GM21367 (cell line): Measurements from ENCODE around the gene CAND1.

Experiments
- ATAC-seq: cut with Tn5 transposase; IDR thresholded peaks from one replicate; pipeline ENCODE4 v1.9.1; 2021; ENCODE audit not compliant: unreplicated experiment

The CAND1 gene

DNA sequence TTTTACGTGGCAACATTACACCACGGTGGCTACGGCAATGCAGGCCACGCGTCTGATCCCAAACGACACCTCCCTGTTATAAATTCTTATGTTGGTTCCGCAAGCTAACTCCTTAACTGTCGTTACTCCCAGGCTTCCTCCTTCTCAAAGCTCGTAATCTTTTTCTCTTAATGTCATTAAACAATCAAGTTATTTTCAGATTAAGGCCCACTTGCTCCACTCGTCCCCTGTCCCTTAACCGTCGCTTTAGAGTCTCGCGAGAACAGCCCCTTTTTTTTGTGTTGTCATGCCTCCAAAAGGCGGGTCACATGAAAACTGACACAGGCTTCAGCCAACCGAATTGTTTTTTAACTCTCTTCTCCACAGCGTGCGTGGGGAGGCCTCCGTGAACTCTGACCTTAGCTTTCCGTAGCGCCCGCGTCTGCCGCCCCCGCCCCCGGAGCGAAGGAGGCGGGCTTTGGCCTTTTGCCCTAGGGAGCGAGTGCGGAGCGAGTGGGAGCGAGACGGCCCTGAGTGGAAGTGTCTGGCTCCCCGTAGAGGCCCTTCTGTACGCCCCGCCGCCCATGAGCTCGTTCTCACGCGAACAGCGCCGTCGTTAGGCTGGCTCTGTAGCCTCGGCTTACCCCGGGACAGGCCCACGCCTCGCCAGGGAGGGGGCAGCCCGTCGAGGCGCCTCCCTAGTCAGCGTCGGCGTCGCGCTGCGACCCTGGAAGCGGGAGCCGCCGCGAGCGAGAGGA is at the start of gene CAND1:
CAND1 (plus strand) TSS at position 463 of the 737 bp plus-strand sequence. CDS start 360 bp downstream, outside the sequence.
- peak; percentile 73 for ATAC-seq

DNA sequence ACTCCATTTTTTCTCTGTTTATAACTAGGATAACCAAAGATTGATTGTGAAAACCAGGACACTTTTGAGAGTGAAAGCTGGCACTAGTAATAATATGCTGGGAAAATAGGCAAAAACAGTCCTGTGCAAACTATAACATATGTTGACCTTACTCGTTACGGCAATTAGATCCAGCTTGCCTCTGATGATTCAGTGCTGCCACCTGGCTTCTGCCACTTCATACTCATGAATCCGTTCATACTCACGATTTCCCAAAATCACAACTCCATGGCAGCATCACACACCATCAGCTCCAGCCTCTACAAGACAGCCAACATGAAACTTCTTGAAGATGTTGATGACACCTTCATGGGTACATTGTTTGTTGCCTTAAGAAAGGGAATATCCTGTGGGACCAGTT is 49.1 kb upstream of the CAND1 start:
- ATAC-seq = no peak

DNA sequence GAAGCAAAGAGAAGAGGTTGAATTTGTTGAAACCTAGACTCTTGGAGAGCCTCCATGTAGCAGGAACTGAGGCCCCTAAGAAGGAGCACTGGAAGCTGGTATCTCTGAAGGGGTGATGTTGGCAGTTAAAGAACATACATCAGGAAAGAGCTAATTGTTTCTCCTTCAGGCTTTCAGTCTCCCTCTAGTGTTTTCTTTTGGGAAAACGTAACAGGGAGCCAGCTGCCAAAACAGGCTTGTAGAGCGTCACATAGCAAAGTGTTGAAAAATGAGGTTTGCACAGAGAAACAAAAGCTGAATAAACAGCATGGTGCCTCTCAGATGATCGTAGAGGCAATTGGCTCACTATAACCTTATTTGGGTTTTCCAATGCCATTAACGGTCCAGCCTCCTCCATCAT is 46.9 kb upstream of the CAND1 start:
- no peak for ATAC-seq

DNA sequence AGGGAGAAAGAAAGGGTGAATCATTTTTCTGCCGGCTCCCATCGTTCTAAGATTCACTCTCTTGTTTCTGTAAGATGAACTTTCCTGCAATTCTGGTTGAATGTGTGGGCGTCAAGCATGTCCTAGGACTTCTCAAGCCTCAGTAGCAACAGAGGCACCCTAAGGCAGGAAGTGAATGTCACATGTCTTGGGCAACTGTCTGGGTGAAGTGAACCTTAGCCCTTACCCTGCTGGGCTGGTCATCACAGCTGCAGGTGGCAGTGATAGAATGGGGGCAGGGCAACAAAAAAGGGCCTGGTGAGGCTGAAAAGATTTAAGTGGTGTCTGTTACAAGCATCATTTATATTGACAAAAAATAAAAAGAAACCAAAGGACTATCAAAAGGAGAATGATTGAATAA is 45.9 kb upstream of the CAND1 start:
- ATAC-seq = no peak

DNA sequence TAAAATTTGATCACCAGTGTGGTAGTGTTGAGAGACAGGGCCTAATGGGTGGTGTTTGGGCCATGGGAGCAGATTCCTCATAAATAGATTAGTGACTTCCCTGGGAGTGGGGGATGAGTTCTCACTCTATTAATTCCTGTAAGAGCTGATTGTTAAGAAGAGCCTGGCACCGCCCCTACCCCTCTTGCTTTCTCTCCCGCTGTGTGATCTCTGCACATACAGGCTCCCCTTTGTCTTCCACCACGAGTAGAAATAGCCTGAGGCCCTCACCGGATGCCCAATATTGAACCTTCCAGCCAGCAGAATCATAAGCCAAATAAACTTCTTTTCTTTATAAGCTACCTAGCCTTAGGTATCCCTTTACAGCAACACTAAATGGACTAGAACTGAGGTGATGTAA is 31.9 kb upstream of the CAND1 start:
- no peak for ATAC-seq

DNA sequence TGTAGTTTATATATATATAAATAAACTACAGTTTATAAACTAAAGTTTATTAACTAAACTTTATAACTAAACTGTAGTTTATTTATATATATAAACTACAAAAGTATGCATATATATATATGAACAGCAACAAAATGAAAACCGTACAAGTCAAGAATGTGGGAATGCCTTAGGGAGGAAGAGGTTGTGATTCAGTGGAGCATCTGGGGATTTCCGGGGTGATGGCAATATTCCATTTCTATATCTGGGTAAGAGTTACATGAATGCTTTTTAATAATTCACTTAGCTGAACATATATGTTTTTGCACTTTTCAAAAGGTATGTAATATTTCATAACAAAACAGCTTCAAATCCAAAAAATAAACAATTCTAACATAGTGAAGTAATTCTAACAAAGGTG is 30.1 kb upstream of the CAND1 start:
- ATAC-seq = no peak

DNA sequence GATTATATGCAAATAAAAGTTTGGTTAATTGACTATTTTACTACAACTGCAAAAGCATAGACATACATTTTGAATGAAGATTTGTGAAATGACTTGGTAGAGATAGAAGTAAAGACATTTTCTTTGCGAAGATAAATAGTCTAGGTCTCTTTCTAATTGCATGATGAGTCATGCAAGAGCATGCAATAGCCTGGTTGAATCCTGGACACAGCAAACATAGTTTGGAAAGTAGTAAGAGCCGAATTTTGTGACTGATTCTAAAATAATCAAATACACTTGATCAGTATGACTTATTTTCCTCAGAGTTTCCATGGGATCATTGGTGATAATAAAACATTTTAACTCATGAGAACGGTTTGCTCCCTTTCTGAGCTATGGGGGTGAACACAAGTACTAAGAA is 27.7 kb upstream of the CAND1 start:
- no peak for ATAC-seq

DNA sequence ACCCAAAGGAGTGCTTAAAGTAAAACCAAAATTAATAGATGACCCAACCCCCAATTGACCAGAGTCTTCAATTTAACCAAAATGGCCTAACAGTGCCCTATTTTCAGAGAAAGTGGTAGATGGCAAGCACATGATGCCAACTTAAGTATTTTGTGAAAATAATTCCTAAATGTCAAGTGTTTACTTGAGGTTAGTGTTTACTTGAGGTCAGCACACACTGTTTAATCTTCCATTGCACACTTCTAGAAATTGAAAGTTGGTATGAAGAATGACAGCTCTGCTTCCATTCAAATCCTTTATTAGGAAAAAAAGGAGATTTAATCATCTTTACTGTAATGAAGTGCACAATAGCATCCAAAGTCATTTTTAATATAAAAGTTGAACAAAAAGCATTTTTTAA is 25.9 kb upstream of the CAND1 start:
- no peak for ATAC-seq

DNA sequence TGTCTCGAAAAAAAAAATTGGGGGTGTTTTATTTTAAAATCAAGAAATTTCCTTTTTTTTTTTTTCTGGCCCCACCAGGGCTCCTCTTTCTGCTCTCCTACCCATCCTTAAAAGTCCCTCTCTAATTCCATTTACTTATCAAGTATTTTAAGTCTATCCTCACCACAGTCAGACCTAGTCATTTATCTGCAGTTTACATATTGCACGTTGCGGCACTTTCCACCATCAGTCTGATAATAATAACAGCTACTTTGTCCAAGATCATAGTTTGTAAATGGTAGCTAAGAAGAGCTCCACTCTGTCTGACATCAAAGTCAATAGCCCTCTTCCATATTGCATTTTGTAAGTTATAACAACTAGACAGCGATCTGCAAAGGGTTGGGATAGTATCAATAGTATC is 23.6 kb upstream of the CAND1 start:
- ATAC-seq = no peak

DNA sequence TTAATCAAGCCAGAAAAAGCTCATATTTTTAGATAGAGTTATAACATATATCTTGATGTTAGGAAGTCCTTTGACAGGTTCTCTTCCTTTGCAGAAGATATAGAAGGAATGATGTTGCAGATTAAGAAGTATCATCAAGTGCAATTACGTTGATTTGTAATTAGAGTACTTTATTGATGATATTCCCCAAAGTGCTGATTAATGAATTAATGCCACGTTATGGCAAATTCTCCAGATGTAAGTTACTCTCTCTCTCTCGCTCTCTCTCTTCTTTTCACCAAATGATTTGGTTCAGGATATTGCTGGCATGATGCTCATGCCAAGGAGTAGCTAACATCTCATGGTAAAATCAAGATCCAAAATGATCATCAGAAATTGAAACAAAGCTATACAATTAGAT is 18.1 kb upstream of the CAND1 start:
- no peak for ATAC-seq

DNA sequence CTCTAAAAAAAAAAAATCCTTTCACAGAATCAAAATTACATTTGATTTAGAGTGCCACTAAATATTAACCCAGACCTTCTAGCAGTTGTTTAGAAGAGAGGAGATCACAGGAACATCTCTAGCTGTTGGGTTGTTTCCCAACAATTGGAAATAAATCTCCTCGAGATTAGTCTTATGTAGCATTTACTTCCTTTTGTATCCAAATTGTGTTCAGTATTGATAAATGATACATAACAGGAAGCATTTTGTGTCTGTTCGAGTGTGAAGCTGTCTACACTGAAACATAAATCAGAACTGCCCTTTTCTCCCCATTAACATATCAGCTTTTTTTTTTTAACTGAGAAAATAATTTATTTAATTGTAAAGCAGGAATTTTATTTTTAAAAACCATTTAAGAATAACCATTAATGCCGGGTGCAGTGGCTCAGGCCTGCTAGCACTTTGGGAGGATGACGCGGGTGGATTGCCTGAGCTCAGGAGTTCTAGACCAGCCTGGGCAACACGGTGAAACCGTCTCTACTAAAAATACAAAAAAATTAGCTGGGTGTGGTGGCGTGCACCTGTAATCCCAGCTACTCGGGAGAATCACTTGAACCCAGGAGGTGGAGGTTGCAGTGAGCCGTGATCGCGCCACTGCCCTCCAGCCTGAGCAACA is 14.7 kb upstream of the CAND1 start:
- no peak for ATAC-seq

DNA sequence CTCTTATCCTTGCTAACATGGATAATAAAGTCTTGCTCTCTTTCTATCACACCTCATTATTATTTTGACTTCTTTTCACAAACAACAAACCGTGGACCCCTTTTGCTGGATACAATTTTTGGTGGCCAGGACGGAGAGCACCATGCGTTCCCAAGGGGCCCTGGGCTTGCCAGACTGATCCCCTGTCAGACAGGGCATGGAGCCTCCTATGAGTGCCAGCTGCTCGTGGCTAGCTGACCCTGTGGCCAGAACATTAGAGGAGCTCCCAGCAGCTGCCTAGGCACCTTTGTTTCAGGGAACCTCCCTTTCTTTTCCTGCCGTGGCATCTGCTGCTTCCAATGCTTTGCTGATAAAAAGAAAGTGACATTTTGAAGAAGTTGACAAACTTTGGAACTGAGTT is 12.5 kb upstream of the CAND1 start:
- no peak for ATAC-seq

DNA sequence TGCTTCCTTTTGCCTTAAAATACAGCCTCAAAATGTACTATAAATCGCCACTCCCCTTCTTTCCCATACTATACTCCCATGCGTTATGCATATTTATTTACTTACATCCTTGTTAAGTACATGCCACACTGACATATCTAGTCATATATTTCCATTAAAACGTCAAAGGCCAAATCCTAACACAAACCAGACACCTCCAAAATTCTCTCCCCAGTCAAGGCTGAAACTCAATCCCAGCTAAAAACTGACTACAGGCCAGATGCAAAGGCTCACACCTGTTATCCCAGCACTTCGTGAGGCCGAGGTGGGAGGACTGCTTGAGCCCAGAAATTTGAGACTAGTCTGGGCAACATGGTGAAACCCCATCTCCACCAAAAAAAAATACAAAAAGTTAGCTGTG is 5.7 kb upstream of the CAND1 start:
- ATAC-seq = no peak

DNA sequence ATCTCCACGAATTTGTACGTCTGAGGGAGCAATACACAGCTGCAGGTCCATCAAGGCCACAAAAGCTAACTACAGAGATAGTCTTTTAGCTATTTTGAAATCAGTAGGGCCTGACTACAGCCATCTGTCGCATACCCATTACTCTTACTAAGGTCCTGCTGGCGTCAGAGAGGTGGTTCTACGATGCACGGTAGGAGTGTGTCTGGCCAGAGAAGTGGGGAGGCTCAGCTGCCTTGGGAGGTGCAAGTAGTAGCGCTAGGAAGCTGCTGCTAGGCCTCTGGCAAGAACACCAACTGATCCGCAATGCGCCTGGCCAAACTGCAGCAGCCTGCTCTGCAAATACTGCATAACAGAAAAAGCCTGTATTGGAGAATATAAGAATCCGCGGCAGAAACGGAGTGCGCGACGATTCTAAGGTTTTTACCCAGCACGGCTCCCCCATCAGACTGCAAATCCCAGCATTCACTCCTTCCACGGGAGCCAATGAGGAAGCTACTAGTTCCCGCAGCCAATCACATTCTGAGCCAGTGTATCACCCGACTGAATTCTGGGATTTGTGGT is 743 bp upstream of the CAND1 start:
- peak; percentile 77 for ATAC-seq

DNA sequence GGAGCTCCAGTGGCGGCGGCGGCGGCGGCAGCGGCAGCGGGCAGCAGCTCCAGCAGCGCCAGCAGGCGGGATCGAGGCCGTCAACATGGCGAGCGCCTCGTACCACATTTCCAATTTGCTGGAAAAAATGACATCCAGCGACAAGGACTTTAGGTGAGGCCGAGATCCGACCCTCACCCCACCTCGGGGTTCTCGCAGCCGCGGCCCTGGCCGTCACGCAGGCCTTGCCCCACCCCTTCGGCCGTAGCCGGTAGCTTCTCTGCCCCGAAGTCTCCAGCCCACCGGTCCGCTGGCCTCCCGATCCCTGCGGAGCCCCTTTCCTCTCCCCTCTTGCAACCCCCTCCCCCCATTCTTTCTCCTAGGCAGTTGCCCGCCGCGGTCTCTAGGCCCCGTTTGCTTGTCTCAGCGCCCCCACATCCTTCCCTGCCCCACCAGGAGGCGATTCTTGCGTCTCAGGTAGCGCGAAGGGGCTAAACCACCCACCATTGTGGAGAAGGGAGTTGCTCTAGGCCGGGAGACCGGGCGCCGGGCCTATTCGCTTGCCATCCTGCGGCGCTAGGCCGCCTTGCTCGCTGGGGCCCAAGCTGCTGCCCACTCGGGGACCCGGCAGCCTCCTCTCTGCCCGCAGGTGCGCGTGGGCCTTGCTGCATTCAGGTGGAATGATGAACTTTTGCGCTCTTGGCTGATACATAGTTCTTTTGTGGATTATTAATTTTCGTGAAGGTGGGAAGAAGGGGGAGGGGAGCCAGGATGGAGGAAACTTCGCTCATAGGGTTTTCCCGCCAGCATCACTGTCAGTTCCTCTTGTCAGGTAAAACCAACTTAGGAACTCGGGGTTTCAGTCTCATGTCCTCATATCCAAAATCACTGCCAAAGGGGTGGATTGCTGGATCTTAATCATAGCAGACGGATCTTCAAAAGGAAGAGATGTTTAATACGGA is 745 bp downstream of the CAND1 start:
- peak; percentile 4 for ATAC-seq

DNA sequence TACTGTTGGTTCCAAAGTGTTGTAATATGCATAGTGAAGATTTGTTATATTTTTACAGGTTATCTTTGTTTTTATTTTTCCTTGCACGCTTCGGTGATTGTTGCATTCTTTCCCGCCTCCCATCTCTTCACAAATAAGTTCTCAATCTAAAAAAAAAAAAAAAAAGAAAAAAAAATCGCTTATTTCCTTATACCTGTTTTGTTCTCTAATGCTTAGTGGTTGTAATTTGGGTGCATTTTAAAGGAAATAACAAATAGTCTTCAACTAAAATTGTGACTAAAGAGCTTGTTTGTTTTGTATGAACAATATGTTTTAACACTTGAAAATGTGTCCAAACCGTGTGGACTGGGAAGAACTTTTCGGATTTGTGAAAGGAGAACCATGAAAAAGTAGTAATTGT is 1.5 kb downstream of the CAND1 start:
- no peak for ATAC-seq

DNA sequence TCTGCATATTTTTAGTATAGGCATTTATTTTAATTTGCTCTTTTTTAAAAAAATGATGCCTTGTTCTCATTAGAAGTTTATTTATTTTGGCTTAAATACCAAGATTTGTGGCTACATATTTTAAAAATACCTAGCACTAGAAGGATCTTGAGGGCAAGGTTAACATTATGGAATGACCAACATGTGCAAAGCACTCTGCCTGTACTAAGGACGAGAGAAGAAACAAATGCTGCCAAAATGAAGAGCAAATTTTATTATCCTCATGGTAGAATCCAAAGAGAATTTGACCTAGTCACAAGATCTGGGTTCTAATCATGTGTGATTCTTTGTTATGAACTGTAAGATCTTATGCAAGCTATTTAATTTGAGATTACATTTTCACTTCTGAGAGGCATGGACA is 2.8 kb downstream of the CAND1 start:
- no peak for ATAC-seq

DNA sequence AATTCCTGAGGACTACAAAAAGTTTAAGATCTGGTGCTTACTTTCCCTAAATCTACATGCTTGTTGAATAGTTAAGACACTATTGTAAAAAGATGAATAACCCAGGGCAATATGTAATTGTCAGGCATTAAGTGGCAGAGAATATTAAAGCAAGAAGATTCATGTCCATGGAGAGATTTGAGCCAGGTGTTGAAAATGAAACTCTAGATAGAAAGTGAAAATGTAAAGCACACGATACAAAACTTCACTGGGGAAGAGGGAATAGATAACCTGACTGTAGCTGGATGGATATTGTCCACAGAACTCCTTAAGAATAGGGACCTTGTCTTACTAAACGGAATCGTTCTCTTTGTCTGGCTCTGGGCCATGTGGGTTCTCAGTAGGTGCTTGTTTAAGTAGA is 5.0 kb downstream of the CAND1 start:
- no peak for ATAC-seq

DNA sequence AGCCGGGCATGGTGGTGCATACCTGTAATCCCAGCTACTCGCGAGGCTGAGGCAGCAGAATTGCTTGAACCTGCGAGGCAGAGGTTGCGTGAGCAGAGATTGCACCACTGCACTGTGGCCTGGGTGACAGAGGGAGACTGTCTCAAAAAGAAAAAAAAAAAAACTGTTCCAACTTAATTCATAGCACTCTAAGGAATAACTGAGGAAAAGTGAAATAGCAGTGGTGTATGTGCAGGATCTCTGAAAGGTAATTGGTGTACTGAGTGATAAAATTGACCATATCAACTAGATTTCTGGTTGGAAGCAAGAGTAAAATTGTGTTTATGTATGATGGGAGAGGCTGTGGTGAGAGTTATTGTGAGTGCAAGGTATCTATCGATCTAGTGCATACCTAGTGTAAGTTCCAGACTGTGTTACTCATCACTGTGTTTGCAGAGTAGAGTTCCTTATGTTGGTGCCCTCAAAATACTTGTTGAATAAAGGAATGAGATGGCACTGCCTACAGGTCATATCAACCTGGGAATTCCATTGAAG is 6.3 kb downstream of the CAND1 start:
- ATAC-seq = no peak

DNA sequence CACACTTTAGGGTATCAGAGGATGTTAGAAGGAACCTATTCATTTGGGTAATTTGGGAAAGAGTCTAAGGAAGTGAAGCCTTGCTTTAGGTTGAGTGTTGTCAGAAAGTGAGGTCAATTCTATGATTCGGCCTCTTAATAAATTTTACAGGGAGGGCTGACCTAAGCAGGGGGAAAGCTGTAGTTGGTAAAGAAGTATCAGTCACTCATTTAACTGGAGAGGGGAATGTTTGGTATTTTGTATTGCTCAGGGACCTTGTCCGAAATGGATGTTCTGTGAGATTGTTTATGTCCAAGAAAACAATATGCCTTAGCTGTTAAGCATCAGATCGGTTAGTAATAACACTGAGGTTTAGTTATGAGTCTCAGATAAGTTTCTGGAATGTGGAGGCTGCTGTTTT is 7.3 kb downstream of the CAND1 start:
- ATAC-seq = no peak

DNA sequence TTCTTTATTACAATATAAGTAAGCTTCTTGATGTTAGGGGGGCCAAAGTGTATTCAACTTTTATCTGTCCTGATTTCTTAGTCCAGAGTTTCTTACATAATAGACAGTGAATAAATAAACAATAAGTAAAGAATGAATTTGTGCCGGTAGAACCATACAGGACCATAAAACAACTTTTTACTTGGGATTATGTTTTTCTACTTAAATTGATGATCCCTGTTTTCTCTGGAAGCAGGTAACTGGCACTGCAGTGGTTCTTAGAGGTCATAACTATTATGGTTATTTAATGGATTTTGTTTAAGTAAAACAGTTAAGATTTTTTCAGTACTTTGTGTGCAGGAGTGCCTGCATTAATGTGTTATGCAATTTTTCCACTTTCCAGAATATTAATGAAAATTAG is 10.5 kb downstream of the CAND1 start:
- ATAC-seq = no peak
